Esophagus muscularis mucosa (tissue), 4 donors: ENCODE data around the gene ADCY6. TPM values are rescaled to one million over a fixed set of nuclear protein-coding genes. Genes with fewer than 3 reads are reported as not detected.

ENCODE experiments used
- DNase-seq: peaks from one replicate; pipeline ENCODE4 v3.0.0-alpha.2; 2017; ENCODE audit errors: extremely low spot score
- H3K27ac ChIP-seq, 4 donors: fragments of 200-600 bp; sonication (generic); replicated peaks in 1 of 4; 1 replicate in 3 of 4; 2 replicates in 1 of 4; pipeline ENCODE4 v1.5.1; 2016 to 2019; ENCODE audit warnings: mild to moderate bottlenecking in 1 of 4
- H3K27me3 ChIP-seq, 4 donors: fragments of 200-600 bp; sonication (generic); one replicate each; pipeline versions ENCODE4 v1.5.1 to v1.6.0; 2016 to 2019
- H3K36me3 ChIP-seq, 4 donors: fragments of 200-600 bp; sonication (generic); one replicate each; pipeline ENCODE4 v1.5.1; 2016 to 2019
- H3K4me1 ChIP-seq, 4 donors: fragments of 200-600 bp; sonication (generic); one replicate each; pipeline ENCODE4 v1.5.1; 2016 to 2019
- H3K4me3 ChIP-seq, 4 donors: fragments of 200-600 bp; sonication (generic); 1 replicate in 2 of 4; 2 replicates in 2 of 4; pipeline ENCODE4 v1.5.1; 2016 to 2019; ENCODE audit warnings: mild to moderate bottlenecking in 4 of 4, moderate library complexity in 1 of 4
- H3K9me3 ChIP-seq, 4 donors: fragments of 200-600 bp; sonication (generic); 1 replicate in 3 of 4; 2 replicates in 1 of 4; pipeline ENCODE4 v1.5.1; 2016 to 2019
- CTCF ChIP-seq, 3 experiments: fragments of 200-600 bp in 2 of 3; fragments of 450-650 bp in 1 of 3; sonication (generic) in 2 of 3; IDR thresholded peaks; one replicate each; pipeline ENCODE4 v1.5.1; 2017 to 2019; ENCODE audit warnings: antibody characterized with exemption in 3 of 3, mild to moderate bottlenecking in 2 of 3, moderate library complexity in 1 of 3
- EP300 ChIP-seq: sonication (generic); formaldehyde crosslinking; IDR thresholded peaks from one replicate; pipeline ENCODE4 v1.6.1; 2017; ENCODE audit warnings: antibody characterized with exemption
- POLR2A ChIP-seq: fragments of 450-650 bp; IDR thresholded peaks from one replicate; pipeline ENCODE4 v1.6.1; 2017; ENCODE audit warnings: antibody characterized with exemption, moderate library complexity, mild to moderate bottlenecking, low read depth
- POLR2AphosphoS5 ChIP-seq, 2 donors: sonication (generic); formaldehyde crosslinking; IDR thresholded peaks; one replicate each; pipeline ENCODE4 v1.6.1; 2017; ENCODE audit warnings: antibody characterized with exemption in 2 of 2
- WGBS: methylation state at CpG from one replicate; pipeline ENCODE4 v1.1.5; 2018; 5-methylcytosine and 5-hydroxymethylcytosine counted together
- intact Hi-C: fragments of 100-400 bp; cut with DNase I; formaldehyde crosslinking; loops from one replicate; pipeline ENCODE4 v1.15.1; 2023
- total RNA-seq, 4 donors: library from RNA; depleted of rRNA; stranded (reverse); fragments of >200 nt; gene quantifications; one replicate each; pipeline versions ENCODE4 v1.1.0 to v1.2.1, GENCODE V29; 2016

ADCY6 gene
- total RNA-seq, 4 donors from 2014 or later = 17.9 to 35.5 (median 24.0) TPM

DNA sequence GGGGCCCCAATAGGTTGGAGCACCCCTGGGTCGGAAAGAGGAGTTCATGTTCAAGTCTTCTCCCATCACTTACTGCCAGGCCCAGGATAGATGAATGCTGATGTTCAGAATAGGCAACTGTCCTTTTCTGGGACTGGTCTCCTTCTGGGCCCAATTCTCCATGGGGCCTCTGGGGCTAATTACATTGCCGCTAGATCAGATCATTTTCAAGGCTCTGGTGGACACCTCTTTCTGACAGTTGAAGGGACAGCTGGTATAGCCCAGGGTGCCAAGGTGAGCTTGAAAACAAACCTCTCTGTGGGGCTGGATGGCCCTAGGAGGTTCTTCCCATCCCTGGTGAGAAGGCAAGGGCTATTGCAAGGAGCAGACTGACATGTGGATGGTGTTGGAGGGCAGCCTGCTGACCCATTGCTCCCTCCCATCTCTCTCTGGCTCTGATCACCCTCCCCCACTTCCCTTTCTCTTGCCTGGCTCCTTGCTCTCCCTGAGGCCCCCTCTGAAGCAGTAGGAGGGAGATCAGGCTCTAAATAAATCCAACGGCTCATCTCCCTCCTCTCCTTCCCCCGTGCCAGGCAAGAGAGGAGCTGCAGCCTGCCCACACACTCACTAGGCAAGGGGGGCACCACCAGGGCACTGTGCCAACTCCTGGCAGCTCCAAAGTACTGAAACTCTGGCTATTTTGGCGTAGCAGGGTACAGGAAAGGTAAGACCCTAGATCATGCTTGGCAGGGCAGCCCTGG is 31.3 kb upstream of the ADCY6 start:
- TF ChIP-seq CTCF (IDR thresholded peaks at IDR 0.05) = no peak
- no peak for TF ChIP-seq POLR2A
- TF ChIP-seq EP300 = no peak
- TF ChIP-seq POLR2AphosphoS5 (IDR thresholded peaks at IDR 0.05) = no peak
- Histone ChIP-seq H3K36me3 (peaks cover 4 to 24% (median 16%) of the 10 kb centered on the region in 4 donors), H3K4me1 (peaks cover 31 to 41% (median 37%) of the 10 kb centered on the region in 4 donors), H3K9me3 (no peaks in the 10 kb centered on the region), H3K4me3 (no peak overlapping the region), H3K27ac (no peak overlapping the region), H3K27me3 (no peaks in the 10 kb centered on the region)
- intact Hi-C loops = no loop called here
- DNase-seq = no peak
- WGBS = 74% methylated on average over 5 of the region's 5 CpGs

DNA sequence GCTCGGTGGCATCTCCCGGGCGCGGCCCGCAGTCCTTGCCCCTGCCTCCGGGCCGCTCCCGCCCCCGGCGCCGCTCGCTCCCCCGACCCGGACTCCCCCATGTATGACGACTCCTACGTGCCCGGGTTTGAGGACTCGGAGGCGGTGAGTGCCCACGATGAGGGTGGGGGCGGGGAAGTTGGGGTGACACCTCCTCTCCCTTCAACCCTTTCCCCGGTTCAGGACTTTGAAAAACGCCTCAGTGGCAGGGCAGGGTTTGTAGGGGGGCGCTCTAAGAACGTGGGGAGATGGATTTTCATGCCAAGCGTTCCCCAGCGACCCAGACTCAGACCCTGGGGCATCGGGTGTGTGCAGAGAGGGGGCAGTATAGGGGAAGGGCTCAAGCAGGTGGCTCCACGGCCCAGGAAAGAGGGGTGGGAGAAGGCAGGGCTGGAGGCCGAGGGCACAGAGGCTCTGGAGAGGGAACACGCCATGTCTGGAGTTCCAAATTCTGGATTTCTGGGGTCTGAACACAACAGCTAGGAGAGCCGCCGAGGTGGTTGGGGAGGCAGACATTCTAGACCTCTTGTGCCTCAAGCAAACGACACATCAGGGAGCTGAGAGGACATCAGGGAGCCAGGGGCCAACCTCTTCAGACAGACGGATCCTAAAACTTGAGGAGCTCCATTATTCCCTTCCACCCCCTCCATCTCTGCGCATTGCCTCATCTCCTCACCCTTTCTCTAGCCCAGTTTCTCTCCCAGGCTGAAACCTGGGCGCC is 30.1 kb upstream of the ADCY6 start:
- H3K27me3 ChIP-seq = no peaks in the 10 kb centered on the region
- no peaks in the 10 kb centered on the region for H3K9me3 ChIP-seq
- DNase-seq = no peak
- no peak for TF ChIP-seq POLR2A
- TF ChIP-seq CTCF (IDR thresholded peaks at IDR 0.05) = peak in 1 of 3 experiments; percentile 23
- no peak for TF ChIP-seq EP300
- intact Hi-C loops = no loop called here
- WGBS = 33% methylated on average over 16 of the region's 37 CpGs
- H3K36me3 ChIP-seq = peaks cover 0 to 12% (median 7%) of the 10 kb centered on the region in 4 donors
- peak overlapping the region; percentile 58 to 81 (median 74) for H3K27ac ChIP-seq
- H3K4me1 ChIP-seq = peaks cover 34 to 45% (median 42%) of the 10 kb centered on the region in 4 donors
- peak overlapping the region; percentile 67 to 84 (median 78) for H3K4me3 ChIP-seq

DNA sequence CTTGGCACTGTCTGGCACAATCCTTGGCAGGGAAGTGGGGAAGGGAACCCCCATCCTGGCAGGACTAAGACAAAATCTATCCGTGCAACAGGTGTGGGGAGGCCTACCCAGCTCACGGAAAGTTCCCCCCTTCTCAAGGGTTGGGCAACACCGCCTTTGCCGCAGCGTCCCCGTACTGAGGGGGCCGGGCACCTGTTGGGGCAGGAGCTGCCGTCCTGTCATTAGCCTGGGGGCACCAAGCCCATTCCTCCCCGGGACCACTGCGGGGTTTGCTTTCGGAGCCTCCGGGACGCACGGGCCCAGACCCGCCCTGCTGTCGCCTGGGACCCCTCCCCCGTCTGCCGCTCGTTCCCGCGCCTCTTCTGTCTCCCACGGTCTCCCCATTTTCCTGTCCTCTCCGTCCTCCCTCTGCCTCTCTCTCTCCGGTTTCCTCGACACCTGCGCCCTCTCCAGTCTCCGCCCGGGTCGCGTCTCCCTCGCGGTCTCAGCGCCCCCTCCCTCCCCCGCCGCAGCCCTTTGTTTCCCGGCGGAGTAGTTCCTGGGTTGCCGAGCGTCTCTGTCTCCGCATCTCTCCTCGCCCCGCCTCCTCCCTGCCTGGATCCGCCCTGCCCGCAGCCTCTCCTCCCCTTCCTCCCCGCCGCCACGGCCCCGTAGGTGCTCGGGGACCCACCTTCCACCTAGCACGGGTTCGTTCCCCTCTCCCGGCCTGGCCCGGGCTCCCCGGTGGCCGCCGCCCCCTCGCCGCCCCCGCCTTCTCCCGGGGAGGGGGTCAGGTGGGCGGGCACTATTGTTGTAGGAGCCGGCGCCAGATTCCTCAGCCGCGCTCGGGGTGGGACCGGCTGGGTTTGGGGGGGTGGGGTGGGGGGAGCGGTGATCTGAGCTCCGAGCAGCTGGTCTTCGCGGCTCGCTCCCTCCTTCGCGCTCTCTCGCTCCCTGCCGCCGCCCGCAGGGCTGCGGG is 29.3 kb upstream of the ADCY6 start, which contains the start of gene CACNB3:
CACNB3 (plus strand) TSS at position 624 of the 958 bp plus-strand sequence. CDS start 434 bp downstream, outside the sequence.
- no peak for DNase-seq
- peaks cover 38 to 54% (median 50%) of the 10 kb centered on the region in 4 donors for H3K4me1 ChIP-seq
- no peaks in the 10 kb centered on the region for H3K9me3 ChIP-seq
- H3K4me3 ChIP-seq = peak within 1 kb of the TSS; percentile 67 to 84 (median 78)
- H3K27ac ChIP-seq = peak within 1 kb of the TSS; percentile 58 to 81 (median 74)
- WGBS = 2% methylated on average over 47 of the region's 79 CpGs
- H3K27me3 ChIP-seq = no peaks in the 10 kb centered on the region
- peaks cover 0 to 4% (median under 1%) of the 10 kb centered on the region in 4 donors for H3K36me3 ChIP-seq
- TF ChIP-seq POLR2AphosphoS5 (IDR thresholded peaks at IDR 0.05) (peak; percentile 9 to 64), POLR2A (no peak)
- intact Hi-C loops = no loop called here

GRCh38 chr12:48816143-48816854 is 27.4 kb upstream of the ADCY6 start:
- no peak for DNase-seq
- H3K27me3 ChIP-seq = no peaks in the 10 kb centered on the region
- peak overlapping the region; percentile 62 to 88 (median 84) for H3K4me3 ChIP-seq
- intact Hi-C loops = no loop called here
- peaks cover 38 to 73% (median 56%) of the 10 kb centered on the region in 4 donors for H3K4me1 ChIP-seq
- TF ChIP-seq CTCF (IDR thresholded peaks at IDR 0.05) (no peak), POLR2A (no peak), EP300 (no peak), POLR2AphosphoS5 (IDR thresholded peaks at IDR 0.05) (no peak)
- H3K27ac ChIP-seq = peak overlapping the region; percentile 79 to 96 (median 92)
- no peaks in the 10 kb centered on the region for H3K9me3 ChIP-seq
- no peaks in the 10 kb centered on the region for H3K36me3 ChIP-seq
- WGBS = 77% methylated on average over 3 of the region's 3 CpGs
